HG03558 (cell line): ENCODE data around the gene RNF217.
"Not testable (repeated sequence)": the region's sequence is repeated elsewhere in the genome, so short reads cannot be mapped to it uniquely, and the experiment has no call there.

Experiments
- ATAC-seq: cut with Tn5 transposase; IDR thresholded peaks from one replicate; pipeline ENCODE4 v1.9.1; 2021; ENCODE audit warnings: moderate number of reproducible peaks; ENCODE audit not compliant: unreplicated experiment; ENCODE audit errors: extremely low read depth

RNF217 gene

DNA sequence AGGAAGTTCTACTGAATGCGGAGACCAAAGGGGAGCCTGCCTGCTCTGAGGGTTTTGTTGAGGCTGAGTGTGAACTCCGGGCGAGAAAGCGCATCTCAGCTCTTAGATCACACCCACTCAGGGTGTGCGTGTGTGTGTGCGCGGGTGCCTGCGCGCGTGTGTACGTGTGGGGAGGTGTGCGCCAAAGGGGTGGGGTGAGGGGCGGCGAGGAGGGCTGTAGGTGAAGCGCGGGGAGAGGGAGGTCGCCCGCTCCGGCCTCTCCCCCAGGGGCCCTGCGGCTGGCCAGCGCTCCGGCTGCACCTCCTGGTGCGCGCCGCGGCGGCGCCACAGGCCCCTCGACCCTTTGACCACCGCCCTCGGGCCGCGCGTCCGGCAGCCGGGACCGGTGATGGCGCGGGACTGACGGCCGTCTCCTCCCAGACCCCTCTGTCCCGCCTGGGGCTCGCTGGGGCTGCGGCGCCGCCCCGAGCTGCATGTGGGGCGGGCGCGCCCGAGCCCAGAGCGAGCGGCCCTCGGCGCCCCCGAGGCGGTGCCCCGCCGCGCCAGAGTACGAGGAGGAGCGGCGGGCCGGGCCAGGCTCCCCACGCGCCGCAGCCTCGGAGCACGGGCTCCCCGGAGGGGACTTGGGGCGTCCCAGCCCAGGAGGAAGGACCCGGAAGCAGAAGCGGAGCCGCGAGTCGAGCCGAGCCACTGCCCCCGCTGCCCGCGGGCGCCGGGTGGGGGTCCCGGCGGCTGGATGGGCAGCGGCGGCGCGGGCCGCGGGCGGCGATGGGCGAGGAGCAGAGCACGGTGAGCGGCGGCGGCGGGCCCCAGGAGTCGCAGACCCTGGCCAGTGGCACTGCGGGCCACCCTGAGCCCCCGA, at the start of gene RNF217:
Gene RNF217, plus strand, starts transcription at position 661 of the 862 bp plus-strand sequence. Its CDS starts 108 bp downstream, at position 769.
- ATAC-seq = no peak

DNA sequence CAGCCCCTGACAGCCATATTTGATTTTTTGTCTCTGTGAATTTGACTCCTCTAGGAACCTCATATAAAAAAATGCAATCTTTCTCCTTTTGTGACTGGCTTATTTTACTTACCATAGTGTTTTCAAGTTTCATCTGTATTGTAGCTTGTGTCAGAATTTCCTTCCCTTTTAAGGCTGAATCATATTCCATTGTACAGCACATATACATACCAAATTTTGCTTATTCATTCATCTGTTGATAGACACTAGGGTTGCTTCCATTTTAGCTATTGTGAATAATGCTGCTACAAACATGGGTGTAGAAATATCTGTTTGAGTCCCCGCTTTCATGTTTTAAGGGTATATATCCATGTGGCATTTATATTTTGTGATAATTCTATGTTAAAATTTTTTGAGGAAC, 49.2 kb upstream of the RNF217 start:
- no peak for ATAC-seq

- ATAC-seq = no peak
These were observed 44.5 kb upstream of the RNF217 start for GRCh38 chr6:124917769-124918168.

- not testable (repeated sequence) for ATAC-seq
These were observed 42.5 kb upstream of the RNF217 start for GRCh38 chr6:124919703-124920102.

DNA sequence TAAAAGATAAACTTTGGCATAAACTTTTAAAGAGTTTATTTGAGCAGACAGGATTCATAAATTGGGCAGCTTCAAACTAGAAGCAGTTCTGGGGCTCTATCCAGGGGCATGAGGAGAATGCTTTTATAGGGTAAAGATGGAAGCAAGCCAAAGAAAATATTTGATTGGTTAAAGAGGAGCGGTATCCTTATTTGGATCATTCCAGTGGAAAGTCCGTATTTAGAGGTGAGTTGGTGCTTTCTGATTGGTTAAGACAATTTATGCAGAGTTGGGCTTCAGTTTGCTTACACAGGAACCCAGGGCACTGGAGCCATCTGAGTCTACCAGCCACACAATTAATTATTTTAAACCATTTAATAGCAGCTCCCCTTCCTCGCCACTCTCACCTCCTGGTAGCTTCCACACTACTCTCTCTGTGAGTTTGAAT, 37.9 kb upstream of the RNF217 start:
- no peak for ATAC-seq

GRCh38 chr6:124926435-124926834, 35.8 kb upstream of the RNF217 start:
- ATAC-seq = no peak

DNA sequence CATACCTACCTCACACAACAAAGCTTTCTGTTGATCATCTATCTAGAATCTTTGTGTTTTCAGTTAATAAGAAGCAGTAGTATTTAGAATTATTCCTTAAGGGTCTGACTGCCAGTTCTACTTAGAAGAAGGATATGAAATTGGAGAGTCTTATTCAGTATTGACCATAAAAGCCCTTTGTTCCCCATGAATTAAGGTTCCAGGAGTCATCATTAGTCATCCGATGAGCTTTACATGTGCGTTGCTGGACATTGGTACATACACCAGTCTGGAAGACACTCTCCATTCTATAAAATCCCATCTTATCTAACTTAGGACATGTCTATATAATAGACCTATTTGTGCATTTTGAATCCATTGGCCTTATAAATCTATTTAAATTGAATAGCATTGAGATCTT, 34.4 kb upstream of the RNF217 start:
- ATAC-seq = no peak

- ATAC-seq = no peak
These were observed 33.4 kb upstream of the RNF217 start for GRCh38 chr6:124928851-124929250.

GRCh38 chr6:124937645-124938044, 24.6 kb upstream of the RNF217 start:
- no peak for ATAC-seq

- no peak for ATAC-seq
These were observed 21.0 kb upstream of the RNF217 start for GRCh38 chr6:124941259-124941658.

DNA sequence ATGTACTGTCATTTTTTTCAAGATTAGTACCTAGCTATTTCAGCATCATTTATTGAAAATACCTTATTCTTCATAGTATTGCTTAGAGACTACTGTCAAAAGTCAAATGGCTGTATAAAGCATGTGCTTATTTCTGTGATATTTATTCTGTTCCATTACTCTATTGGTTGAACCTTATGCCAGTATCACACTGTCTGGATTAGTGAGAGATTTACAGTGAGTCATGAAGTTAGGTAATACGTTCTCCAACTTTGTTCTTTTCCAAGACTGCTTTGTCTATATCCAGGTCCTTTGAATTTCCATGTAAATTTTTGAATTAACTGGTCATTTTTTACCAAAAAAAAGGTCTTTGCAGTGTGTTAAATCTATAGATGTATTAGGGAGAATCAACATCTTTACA, 18.6 kb upstream of the RNF217 start:
- no peak for ATAC-seq

GRCh38 chr6:124947971-124948451, 14.2 kb upstream of the RNF217 start:
- no peak for ATAC-seq

DNA sequence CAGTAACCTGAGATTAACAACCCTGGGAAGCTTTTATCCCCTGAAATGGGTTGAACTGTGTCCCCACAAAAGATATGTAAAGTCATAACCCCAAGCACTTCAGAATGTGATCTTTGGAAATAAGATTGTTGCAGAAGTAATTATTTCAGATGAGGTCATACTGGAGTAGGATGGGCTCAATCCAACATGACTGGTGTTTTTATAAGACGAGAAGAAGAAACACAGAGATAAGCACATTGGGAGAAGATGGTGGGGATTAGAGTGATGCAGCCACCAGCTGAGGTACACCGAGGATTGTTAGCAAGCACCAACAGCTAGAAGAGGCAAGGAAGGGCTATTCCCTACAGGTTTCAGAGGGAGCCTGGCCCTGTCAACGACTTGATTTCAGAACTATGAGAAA, 12.5 kb upstream of the RNF217 start:
- no peak for ATAC-seq

DNA sequence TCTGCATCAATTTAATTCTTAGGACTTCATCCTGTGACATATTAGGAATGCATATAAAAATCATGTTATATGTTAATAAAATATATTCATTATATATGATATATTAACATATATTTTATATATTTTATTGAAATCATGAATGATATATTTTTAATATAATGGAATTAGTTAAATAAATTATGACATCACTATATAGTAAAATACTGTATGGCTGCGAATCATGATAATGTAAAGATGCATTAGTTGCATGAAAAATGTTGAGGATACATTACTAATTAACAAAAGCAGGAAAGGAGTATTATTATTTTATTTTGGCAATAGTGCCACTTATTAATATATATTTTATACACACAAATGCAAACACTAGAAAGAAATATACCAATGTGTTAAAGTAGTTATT, 8.4 kb upstream of the RNF217 start:
- no peak for ATAC-seq

GRCh38 chr6:124955108-124955856, 7.0 kb upstream of the RNF217 start:
- no peak for ATAC-seq

DNA sequence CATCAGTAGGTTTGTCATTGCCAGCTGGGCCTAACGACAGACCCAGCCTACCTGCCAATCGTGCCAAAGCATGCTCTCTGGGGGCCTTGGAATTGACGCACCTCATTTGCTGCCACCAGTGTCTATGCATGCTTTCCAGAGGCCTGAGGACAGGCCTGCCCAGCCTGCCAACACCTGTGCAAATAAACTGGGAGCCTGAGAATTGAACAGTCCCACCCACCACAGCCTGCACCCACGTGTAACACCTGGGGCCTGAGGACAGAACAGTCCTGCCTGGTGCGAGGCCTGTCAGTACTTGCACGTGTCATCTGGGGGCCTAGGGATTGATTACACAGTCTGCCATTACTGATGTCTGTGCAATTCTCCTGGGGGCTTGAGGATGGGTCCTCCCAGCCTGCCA, 6.2 kb upstream of the RNF217 start:
- no peak for ATAC-seq

DNA sequence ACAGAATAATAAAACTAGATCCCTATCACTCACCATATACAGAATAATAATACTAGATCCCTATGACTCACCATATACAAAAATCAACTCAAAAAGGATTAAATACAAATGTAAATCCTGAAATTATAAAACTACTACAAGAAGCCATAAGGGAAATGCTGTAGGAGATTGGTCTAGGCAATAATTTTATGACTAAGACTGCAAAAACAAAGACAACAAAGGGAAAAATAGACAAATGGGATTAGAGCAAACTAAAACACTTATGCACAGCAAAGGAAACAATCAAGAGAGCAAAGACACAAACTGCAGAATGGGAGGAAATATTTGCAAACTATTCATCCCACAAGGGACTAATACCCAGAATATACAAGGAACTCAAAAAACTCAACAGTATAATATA, 4.1 kb upstream of the RNF217 start:
- no peak for ATAC-seq

DNA sequence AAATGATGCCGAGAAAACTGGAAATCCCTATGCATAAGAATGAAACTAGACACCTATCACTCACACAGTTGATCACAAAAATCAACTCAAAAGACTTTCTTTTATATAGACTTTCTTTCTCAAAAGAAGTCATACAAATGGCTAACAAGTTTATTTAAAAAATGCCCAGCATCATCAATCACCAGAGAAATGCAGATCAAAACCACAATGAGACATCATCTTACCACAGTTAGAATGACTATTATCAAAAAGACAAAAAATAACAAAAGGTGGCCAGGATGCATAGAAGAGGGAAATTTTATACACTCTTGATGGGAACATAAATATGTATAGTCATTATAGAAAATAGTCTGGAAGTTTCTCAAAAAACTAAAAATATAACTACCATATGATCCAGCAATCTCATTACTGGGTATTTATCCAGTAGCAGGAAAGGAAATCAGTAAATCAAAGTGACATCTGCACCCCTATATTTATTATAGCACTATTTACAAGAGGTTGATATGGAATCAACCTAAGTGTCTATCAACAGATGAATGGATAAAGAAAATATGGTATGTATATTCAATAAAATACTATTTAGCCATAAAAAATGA, 3.4 kb upstream of the RNF217 start:
- ATAC-seq = no peak

DNA sequence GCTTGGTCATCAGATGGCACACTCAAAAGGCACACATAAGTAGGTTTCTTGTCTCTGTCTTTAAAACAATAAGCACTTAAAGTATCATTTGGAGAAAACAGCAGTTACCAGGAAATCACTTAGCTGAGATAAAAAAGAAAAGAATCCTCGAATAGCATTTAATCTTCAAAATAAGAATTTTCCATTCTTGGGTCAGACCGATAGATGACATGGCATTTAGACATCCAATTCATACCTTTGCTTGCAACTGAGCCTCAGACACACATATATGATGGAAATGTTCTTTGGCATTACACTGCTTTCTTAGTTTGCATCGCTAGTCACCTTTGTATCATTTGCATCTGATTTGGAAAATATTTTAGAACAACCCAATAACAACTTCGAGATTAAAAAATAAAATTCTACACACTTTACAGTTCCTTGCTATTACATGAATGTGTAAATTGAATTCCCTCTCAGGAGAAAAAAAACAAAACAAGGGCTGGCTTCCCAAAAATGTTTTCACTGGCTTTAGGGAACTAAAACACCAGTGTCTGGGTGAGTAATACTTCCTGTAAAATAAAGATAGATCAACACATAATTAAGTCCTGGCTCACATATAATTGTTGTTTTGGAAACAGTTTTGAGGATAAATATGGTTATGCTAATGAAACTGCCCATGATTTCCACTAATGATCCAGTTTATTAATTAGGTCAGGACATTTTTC, 1.3 kb upstream of the RNF217 start:
- no peak for ATAC-seq

GRCh38 chr6:124961464-124961776, 817 bp upstream of the RNF217 start:
- no peak for ATAC-seq
